ENCODE results near the gene FLNB. TPM values are rescaled to one million over a fixed set of nuclear protein-coding genes. Genes with fewer than 3 reads are reported as not detected.

The FLNB gene
- total and polyA plus RNA-seq, 2 of the 8 experiments (the other 6 are each of a cell fraction or from before 2014, with no cell fraction given): 72.3 to 118 TPM

GRCh38 chr3:58001086-58001467 lies 7.1 kb upstream of the FLNB start:
- Histone ChIP-seq H3K79me2 (ENCODE audit: control insufficient read depth in 1 of 2, insufficient read depth in 2 of 2, low read length in 2 of 2) (no peaks in the 10 kb centered on the region), H2BK15ac (ENCODE audit: low read length) (no peak overlapping the region), H2BK12ac (ENCODE audit: low read depth, low read length) (no peak overlapping the region), H3K36me3 (ENCODE audit: control insufficient read depth in 2 of 4, insufficient read depth in 4 of 4, low read length in 3 of 4) (no peaks in the 10 kb centered on the region), H2BK20ac (ENCODE audit: low read length) (no peak overlapping the region), H3K9me3 (ENCODE audit: insufficient read depth in 2 of 2, low read depth in 1 of 2, low read length in 1 of 2) (no peaks in the 10 kb centered on the region), H3K27ac (ENCODE audit: low read depth, low read length) (no peak overlapping the region), H2AFZ (ENCODE audit: low read length) (no peak overlapping the region), H2BK5ac (ENCODE audit: low read depth, low read length) (no peak overlapping the region), H3K27me3 (replicated peaks in 1 of 4; ENCODE audit: control insufficient read depth in 3 of 4, extremely low read depth in 1 of 4, insufficient read depth in 3 of 4, low read length in 3 of 4) (no peaks in the 10 kb centered on the region), H3K18ac (ENCODE audit: extremely low read depth, low read length) (no peak overlapping the region), H3K14ac (ENCODE audit: insufficient read length) (no peak overlapping the region), H3K4me2 (ENCODE audit: insufficient read depth in 1 of 2, low read depth in 2 of 2, low read length in 2 of 2) (no peak overlapping the region), H2AK5ac (ENCODE audit: low read depth, low read length) (no peak overlapping the region), H3K4ac (replicated peaks; ENCODE audit: insufficient read length, low read depth, low read length) (no peak overlapping the region), H4K5ac (ENCODE audit: insufficient read length, low read depth, low read length) (no peak overlapping the region), H3K9ac (replicated peaks in 1 of 4; ENCODE audit: extremely low read depth in 1 of 4, low read depth in 3 of 4, low read length in 3 of 4) (no peak overlapping the region), H4K20me1 (replicated peaks in 1 of 2; ENCODE audit: control insufficient read depth in 1 of 2, insufficient read depth in 2 of 2, low read length in 2 of 2) (no peaks in the 10 kb centered on the region), H2BK120ac (replicated peaks; ENCODE audit: low read depth, low read length) (no peak overlapping the region), H3K4me3 (ENCODE audit: extremely low read depth in 1 of 4, insufficient read depth in 2 of 4, low read depth in 3 of 4, low read length in 4 of 4) (no peak overlapping the region), H4K8ac (ENCODE audit: extremely low read depth, insufficient read depth, low read length) (no peak overlapping the region), H3K23me2 (ENCODE audit: low read depth, low read length) (no peaks in the 10 kb centered on the region), H3K79me1 (ENCODE audit: low read depth, low read length) (no peaks in the 10 kb centered on the region), H3K56ac (replicated peaks; ENCODE audit: insufficient read length, low read depth, low read length) (no peak overlapping the region), H4K91ac (replicated peaks; ENCODE audit: insufficient read length, low read length) (no peak overlapping the region), H3K23ac (ENCODE audit: insufficient read length) (no peak overlapping the region), H3K4me1 (replicated peaks in 1 of 4; ENCODE audit: control insufficient read depth in 3 of 4, insufficient read depth in 4 of 4, low read length in 3 of 4) (peaks cover 0 to 3% (median 1%) of the 10 kb centered on the region in 4 experiments; a peak in 2 of 7 replicates)
- WGBS, 2 experiments (ENCODE audit: extremely low coverage in 1 of 2, insufficient coverage in 1 of 2, insufficient read length in 1 of 2, insufficient replicate concordance in 2 of 2, low coverage in 1 of 2, low lambda C conversion rate in 2 of 2, missing lambda C conversion rate in 1 of 2): 90% methylated on average over 3 of the region's 3 CpGs; no CpG with 5 or more reads in 1 of the 2 experiments
- ChIA-PET CTCF (ENCODE audit: partially characterized antibody) (interaction anchor here (0.6 to 2.8 kb wide), 2 partner anchors 166 to 254 kb away, joined by 3 to 12 read pairs; no protein-coding TSS in a partner anchor), POLR2A (ENCODE audit: partially characterized antibody) (no interaction called here)
- FAIRE-seq: no peak
- no peak for DNase-seq (ENCODE audit: low read depth in 1 of 2, low spot score in 2 of 2)
- TF ChIP-seq EP300 (IDR thresholded peaks at IDR 0.05; ENCODE audit: borderline replicate concordance in 1 of 2, low read depth in 2 of 2, low read length in 2 of 2) (no peak), RXRA (IDR thresholded peaks at IDR 0.05; ENCODE audit: insufficient read depth, low read depth, low read length) (no peak), TBP (IDR thresholded peaks at IDR 0.05; ENCODE audit: low read depth, low read length) (no peak), JUN (IDR thresholded peaks at IDR 0.05; ENCODE audit: low read depth, low read length) (no peak), ZNF274 (IDR thresholded peaks at IDR 0.05; ENCODE audit: borderline replicate concordance, extremely low read depth, low read length) (no peak), KDM1A (IDR thresholded peaks at IDR 0.05; ENCODE audit: borderline replicate concordance, low read length) (no peak), RFX5 (IDR thresholded peaks at IDR 0.05; ENCODE audit: borderline replicate concordance, low read depth, low read length) (no peak), CTBP2 (IDR thresholded peaks at IDR 0.05; ENCODE audit: borderline replicate concordance, insufficient read depth, insufficient read length, low read length) (no peak), PHF8 (conservative IDR thresholded peaks at IDR 0.05; ENCODE audit: low read depth, low read length) (no peak), SIRT6 (IDR thresholded peaks at IDR 0.05; ENCODE audit: low read length) (no peak), TCF12 (IDR thresholded peaks at IDR 0.05; ENCODE audit: low read depth, low read length) (no peak), RAD21 (IDR thresholded peaks at IDR 0.05 in 1 of 2, conservative IDR thresholded peaks at IDR 0.05 in 1 of 2; ENCODE audit: low read depth in 2 of 2, low read length in 2 of 2) (no peak), RNF2 (IDR thresholded peaks at IDR 0.05; ENCODE audit: borderline replicate concordance, low read depth, low read length, missing control alignments, poor library complexity, severe bottlenecking) (no peak), POLR2AphosphoS5 (IDR thresholded peaks at IDR 0.05; ENCODE audit: low read depth, low read length) (no peak)
